Measurements from ENCODE around the gene CDKL4.
"Not testable (repeated sequence)": the region's sequence is repeated elsewhere in the genome, so short reads cannot be mapped to it uniquely, and the experiment has no call there.

DNA sequence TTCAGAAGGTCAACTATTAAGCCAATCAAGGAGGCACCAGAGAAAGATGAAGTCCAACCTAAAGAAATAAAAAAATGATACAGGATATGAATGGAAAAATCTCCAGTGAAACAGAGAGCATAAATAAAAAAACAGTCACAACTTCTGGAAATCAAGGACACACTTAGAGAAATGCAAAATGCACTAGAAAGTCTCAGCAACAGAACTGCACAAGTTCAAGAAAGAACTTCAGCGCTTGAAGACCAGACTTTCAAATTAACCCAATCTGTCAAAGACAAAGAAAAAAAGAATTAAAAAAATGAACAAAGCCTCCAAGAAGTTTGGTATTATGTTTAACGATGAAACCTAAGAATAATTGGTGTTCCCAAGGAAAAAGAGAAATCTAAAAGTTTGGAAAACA, 46.8 kb downstream of the CDKL4 start:
- TF ChIP-seq, protein P1, sequence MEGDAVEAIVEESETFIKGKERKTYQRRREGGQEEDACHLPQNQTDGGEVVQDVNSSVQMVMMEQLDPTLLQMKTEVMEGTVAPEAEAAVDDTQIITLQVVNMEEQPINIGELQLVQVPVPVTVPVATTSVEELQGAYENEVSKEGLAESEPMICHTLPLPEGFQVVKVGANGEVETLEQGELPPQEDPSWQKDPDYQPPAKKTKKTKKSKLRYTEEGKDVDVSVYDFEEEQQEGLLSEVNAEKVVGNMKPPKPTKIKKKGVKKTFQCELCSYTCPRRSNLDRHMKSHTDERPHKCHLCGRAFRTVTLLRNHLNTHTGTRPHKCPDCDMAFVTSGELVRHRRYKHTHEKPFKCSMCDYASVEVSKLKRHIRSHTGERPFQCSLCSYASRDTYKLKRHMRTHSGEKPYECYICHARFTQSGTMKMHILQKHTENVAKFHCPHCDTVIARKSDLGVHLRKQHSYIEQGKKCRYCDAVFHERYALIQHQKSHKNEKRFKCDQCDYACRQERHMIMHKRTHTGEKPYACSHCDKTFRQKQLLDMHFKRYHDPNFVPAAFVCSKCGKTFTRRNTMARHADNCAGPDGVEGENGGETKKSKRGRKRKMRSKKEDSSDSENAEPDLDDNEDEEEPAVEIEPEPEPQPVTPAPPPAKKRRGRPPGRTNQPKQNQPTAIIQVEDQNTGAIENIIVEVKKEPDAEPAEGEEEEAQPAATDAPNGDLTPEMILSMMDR (IDR thresholded peaks at IDR 0.05), result not testable (repeated sequence)
- not testable (repeated sequence) for TF ChIP-seq POLR2A (IDR thresholded peaks at IDR 0.05)
